Measurements from ENCODE around the gene KIF5C.

The KIF5C gene

DNA sequence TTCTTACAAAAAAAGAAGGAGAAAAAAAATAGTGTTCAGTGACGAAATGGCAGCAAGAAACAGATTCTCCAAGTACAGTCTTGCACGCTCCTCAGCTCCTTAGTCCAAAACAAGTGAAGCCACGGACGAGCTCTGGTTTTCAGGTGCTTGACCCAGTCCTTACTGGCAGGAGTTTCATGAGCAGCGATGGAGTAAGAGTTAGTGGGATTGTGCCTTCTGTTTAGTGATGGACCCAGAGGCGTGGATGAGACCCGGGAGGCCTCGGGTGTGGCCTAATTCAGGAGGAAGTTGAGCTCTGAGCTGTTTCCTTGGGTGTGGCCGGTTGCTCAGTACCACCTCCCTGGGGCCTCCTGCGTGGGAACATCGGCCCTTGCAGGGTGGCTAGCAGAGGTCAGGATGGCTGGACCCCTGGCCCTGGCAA is 52.0 kb downstream of the KIF5C start:
- DNase-seq = peak; percentile 73

DNA sequence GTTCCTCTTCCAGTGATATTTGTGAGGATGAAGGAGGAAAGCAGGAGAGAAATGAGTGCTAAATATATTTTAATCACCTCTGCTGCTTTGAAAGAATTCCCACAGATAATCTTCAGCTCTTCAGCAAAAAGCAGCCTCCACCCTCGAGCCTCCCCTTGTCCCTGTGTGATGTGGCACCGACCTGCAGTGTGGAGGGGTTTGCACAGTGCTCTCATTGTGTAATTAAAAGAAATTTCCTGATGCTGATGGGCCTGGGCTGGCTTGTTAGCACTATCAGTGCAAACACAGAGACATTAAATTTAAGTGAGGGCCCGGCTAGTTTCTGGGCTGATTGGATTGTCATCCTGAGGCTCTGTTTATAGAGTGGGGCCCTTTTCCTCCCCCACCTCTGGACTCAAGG is 53.4 kb downstream of the KIF5C start:
- peak; percentile 86 for DNase-seq

DNA sequence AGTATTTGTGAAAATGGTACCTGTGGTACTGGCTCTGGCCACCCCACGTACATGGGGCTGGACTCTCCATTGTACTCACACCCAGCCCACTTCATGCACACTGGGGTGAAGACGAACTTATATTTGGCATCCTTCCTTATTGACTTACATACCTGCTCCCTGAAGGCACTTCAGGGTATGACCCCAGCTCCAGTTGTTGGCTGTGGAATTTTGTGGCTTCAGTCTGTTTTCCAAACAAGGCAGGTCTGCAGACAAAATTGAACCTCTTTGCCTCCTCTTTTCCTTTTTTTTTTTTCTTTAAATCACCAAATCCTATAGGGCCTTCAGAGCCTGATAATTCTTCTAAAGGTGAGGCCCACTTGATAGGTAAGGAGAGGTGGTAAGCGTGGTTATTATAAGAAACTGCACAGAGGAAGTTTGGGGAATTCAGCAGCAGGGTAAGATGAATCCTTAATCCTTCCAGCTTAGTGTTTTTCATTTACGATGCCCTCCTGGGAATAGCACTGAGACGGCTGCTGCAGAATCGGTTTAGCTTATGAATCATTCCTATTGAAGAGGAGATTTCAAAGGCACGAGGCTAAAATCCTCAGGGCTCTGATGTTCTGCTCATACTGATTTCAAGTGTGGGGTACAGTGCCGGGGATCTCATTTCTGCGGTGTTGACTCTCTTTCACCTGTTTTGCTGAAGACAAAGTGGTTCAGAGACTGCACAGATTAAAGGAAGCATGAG is 55.2 kb downstream of the KIF5C start:
- no peak for DNase-seq

DNA sequence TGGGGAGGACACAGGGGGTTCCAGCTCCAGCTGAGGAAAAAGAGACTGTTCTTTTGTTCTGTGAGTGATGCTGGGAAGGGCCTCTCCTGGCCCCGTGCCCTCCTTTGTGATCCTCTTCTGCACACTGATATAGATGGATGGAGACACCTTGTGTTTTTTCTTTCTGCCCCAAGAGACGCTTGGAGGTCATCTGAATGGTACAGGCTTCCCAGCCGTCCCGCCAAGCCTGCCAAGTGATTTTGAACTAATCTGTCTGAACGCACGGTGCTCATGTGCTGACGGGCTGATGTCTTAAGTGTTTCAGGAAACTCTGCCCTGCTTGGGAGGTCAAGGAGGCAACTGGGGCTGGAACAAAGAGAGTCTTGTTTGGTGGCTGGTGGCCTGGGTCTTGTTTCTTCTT is 57.5 kb downstream of the KIF5C start:
- DNase-seq = no peak

DNA sequence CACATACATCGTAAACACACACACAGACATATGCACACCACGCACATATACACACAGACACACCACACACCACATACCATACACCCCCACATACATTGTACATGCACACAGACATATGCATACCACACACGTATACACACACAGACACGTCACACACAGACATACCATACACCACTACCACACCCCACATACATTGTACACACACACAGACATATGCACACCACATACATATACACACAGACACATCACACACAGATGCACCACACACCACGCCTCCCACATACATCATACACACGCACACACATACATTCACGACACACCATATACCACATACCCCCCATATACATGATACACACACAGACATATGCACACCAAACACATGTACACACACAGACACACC is 58.4 kb downstream of the KIF5C start:
- DNase-seq = no peak

DNA sequence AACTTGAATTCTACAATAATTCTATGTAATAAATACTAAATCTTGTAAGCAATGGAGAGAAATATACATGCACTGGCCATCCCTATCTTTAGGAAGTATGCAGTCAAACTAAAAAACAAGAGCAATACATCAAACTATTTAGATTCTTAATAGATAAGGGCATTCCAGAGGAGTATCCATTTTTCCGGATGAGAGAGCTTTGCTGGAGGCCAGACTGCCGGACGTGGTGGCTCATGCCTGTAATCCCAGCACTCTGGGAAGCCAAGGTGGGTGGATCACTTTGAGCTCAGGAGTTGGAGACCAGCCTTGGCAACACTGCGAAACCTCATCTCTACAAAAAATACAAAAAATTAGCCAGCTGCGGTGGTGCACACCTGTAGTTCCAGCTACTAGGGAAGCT is 60.8 kb downstream of the KIF5C start:
- DNase-seq = no peak

DNA sequence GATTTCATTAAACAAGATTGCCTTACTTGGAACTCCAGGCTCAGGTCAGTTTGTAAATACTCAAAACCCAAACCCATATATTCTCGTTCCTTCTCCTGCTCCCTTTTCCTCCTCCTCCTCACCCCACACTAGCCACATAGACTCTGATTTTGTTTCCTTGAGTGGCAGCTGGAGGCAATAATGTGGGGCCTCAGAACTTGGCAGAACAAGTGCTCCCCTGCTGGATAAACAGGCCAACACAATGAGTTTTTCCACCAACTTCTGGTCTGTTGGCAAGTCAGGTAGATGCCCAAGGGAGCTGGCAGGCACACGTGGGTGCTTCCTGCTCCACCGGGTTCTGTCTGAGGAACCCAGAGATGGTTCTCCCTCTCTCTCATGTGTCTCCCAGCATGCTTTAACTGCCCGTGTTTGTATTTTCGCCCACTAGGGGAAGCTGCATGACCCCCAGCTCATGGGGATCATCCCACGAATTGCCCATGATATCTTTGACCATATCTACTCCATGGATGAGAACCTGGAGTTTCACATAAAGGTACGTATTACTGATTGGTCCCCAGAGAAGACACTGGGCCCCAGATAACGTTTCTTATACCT is 61.9 kb downstream of the KIF5C start:
- peak; percentile 51 for DNase-seq

DNA sequence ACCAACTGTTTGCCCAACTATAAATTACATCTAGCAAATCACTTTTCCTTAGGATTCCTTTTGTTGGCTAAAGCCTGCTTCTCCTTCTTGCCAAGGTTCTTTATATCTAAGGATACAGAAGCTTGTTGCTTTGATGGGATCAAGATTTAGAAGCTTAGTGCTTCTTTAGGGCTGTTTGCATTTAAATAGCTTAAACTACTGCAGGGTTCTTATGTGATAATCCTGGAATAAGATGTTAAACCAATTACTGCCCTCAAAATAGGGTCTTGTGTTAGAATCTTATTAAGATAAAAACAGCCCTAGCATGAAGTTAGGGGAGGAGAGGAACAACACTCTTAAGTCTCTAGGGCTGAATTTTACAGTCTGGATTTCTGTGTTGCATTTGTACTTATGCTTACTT is 64.2 kb downstream of the KIF5C start:
- DNase-seq = no peak

DNA sequence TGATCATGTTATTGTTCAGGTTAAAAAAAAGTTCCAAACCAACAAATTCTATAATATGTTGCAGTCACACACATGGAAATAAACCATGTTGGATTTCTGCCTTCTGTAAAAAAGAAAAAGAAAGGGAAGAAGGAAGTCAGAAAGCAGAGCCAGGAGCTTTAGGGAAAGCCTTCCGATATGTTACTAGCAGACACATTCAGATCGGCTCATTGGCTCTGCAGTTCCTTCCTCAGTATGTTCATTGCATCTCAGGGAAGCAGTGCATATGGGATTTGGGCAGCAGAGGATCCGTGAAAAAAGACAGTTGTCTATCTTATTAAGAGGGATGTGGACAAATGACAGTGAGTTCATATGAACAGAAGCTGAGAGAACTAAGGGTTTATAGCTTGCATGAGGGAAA is 68.1 kb downstream of the KIF5C start:
- no peak for DNase-seq

DNA sequence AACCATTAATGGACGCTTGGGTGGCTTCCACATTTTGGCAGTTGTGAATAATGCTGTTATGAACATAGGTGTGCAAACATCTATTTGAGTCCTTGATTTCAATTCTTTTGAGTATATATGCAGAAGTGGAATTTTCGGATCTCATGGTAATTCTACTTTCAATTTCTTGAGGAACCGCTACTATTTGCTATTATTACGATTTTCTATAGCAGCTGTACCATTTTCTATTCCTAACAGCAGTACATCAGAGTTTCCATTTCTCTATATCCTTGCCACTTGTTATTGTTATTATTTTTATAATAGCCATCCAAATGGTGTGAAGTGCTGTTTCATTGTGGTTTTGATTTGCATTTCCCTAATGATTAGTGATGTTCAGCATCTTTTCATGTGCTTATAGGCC is 69.5 kb downstream of the KIF5C start:
- DNase-seq = no peak

DNA sequence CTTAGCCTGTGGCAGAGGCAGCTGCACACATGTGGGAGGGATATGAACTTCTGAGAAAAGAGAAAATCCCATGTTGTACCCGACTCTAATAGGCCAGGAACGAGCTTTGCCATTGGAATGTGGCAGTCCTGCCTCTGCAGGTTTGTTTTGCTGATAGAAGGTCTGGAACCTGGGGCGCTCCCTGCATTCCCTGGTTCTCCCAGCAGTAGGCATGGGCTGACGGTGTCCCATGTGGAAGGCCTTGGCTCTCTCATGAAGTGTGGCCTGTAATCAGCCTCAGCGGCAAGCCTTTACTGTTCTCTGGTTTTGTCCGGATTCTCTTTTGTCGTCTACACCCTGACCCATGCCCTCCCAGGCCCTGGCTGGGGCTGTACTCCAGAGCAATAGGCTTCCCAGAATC is 72.3 kb downstream of the KIF5C start:
- no peak for DNase-seq

DNA sequence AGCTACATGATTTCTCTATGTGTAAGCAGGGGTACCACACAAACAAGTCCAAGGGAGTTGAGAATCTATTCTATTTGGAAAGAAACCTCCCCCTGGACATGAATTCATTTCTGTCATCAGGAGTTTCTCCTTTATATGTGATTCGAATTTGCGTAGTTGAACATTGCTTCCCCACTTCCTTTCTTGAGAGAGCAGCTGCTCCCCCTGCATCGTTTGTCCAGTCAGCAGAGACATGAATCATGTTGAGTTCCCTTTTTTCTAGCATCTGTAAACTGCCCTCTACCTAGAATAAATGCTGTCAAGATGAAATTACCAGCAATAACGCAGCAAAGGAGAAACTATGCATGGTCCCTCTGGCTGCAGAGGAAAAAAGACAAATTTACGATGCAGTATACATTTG is 73.8 kb downstream of the KIF5C start:
- DNase-seq = no peak

DNA sequence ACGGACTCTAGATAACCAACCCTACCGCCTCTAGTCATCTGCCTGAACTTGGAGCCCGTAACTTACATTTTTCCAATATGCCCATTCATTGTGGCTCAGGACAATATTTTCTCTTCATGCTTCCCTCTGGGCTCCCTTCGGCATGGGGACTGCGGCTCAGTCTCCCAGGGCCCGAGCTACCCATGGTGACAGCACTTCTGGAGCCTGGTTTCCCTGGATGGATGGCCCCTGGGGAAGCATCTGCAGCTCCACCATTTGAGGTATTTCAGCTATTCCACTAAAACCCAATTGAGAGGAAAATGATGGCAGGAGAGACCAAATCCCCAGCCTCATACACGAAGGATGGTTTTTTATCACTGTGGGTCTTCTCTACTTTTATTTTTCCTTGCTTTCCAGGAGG is 74.3 kb downstream of the KIF5C start:
- DNase-seq = no peak

DNA sequence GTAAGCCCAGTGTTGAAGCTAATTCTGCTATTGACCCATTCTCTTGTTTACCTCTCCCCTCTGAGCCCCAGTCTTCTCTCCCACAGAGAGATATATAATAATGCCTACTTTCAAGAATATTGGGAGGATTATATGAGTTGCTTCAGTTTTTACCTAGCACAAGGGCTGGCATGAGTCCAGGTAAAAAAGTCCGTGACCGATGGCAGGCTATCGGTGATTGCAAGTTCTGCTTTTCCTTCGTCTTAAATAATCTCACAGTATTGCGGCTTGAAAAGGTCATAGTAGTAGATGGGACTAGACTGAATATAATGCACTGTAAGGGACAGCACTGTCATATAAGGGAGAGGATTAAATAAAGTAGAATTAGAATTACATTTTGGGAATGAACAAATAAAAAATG is 77.6 kb downstream of the KIF5C start:
- no peak for DNase-seq

DNA sequence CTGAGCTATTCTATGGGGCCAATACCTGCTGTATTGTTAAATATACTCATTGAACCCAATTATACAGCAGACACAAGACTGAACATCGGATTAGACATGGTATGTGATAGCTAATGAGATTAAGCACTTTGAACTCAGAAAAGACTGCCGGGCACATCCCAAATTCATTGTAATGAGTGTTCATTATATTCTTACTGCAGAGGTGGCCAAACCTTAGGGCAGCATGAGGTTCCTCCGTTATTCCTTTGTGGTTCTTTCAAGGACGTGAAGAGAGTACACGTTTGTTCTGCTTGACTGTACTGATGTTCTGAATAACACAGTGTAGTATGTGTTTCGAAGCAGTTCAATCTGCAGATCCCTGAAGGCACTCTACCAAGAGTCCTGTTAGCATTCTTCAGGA is 78.4 kb downstream of the KIF5C start:
- no peak for DNase-seq

DNA sequence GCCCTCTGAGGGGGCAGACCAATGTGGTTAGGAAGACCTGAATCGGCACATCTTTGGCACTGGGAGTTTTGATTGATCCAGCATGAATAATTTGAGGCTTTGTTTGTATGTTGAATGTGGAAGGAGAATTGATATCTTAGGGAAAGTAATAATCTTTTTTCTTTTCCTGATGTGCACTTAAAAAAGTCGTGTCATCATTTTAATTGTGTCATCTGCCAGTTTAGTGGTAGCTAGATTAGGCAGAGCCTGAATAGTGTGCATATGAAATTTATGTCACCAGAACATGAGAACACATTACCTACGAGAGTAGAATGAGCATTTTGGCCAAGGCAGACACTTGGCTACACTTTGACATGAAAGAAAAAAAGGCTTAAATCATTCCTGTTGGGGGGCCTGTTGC is 79.5 kb downstream of the KIF5C start:
- DNase-seq = no peak

DNA sequence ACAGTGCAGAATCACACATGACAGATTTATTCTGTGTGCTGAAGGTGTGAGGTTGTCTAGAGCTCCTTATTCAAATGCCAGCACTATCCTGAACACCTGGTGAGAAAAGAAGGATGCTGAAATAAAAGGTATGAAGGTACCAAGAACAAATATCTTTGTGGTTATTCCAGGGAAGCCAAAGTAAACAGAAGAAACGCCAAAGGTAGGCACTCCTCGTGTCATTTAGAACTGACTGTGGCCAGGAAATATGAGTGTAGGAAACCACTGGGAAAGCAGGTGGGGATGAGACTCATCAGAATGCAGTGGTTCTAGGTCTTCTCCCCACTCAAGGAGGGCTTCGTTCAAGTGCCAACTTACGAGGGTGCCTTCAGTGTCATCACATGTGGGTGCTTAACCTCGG is 80.8 kb downstream of the KIF5C start:
- no peak for DNase-seq

DNA sequence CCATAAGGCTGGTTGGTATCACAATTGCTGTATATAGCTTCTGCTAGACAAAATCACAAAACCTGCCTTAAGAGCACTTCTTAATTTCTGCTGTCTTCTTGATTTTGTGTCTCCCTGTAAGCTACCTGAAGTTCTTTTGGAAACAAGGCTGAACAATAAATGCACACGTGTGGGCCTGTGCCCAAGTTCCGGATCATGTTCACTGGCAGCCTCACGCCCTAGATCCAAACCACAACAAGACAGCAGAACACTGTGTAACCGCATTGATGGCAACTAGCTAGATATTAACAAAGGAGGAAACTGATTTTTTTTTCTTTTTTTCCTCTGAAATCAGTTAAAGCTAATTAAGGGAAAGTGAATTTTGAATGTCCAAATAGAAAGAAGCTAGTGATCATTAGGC is 82.0 kb downstream of the KIF5C start:
- no peak for DNase-seq

DNA sequence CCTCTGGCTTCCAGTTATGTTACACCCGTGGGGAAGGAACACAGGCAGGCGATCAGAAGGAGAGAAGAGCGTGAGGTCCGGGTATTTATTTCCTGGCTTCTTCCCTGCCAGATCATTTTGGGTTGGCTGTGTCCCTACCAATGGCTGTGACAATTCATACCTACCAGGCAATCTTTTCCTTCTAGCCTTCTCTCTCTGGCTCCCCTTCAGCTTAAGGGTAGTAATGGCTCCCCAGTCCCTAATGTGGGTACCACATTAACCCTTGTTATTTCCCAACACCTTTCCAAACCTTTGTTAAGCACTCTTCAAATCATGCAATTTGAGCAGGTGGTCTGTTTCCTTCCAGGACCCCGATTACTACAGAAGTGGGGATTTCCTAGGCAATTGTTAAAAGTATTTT is 84.7 kb downstream of the KIF5C start:
- DNase-seq = no peak

DNA sequence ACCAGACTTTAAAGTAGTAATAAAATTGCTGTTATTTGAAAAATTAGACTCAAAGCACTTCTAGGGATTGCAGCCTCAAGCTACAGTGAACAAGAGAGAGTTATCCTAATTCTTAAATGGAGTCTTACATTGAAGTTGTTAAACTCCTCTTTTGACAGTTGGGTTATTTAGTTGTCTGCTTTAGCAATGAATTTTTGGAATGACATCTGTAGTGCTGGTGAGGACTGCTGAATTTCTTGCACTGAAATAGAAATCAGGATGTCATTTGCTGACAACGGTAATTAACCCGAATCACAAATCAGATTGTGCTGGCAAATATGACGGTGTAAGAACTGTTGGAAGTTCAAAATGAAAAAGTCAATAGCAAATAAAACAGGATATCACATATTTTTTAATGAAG is 85.5 kb downstream of the KIF5C start:
- DNase-seq = no peak

DNA sequence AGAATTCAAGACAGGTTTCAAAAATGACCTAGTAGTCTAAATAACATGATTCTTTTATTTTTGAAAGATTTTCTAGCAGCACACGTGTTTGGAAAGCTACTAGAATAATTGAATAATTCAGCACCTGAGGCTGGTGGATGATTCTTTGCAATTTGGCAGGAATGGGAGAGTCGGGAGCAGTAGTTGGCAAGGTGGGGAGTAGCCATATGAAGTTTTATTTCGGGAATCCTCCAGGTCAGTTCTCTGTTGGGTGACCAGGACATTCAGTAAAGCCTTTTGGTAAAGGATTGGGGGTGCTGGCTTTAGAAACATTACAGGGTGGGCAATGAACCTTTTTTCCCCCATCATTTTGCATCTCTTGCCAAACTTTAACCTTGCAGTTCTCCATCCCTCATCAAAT is 88.4 kb downstream of the KIF5C start:
- no peak for DNase-seq

DNA sequence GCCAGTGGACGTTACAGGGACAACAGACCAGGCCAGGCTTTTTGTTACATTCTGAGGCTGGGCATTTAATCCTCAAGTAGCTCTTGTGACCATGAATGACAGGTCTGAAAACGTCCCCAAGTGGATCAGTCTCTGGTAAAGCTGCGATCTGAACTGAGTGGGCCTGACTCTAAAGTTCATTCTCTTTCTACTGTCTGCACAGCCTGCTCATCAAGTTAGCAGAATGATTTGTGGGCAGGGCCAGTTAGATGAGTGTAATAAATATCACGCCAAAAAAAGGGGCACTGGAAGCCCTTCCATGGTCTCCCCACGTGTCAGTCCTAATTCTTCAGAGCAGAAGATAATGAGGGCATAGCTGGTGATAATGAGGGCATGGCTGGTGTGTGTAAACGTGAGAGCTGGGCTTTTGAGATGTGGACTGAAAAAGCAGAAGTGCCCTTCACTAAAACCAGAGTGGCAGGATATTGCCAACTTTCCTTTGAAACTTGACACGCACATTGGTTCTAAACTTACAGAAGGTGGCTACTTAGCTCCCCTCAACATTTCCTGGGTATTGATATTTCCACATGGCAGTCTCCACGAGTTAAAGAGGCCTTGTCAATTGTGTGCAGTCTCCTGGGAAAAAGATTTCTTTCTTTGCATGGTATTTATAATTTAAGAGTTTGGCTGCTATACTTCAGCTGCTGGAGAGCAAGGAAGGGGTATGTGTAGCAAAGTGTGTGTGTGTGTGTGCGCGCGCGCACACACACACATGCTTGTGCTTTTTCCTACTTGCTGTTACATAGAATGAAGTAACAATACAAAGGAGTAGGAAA is 90.8 kb downstream of the KIF5C start:
- DNase-seq = no peak

DNA sequence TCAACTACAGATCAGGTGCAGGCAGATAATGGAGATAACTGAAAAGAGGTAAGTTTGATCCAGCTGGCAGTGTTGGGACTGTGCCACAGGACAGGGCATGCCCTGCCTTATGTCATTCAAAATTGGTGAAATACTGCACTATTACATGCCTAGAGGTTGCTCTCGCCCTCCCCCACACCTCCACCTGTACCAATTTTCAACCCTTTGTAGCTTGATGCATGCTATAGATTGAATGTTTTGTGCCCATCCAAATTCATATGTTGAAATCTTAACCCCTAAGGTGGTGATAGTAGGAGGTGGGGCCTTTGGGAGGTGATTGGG is 91.4 kb downstream of the KIF5C start:
- no peak for DNase-seq

DNA sequence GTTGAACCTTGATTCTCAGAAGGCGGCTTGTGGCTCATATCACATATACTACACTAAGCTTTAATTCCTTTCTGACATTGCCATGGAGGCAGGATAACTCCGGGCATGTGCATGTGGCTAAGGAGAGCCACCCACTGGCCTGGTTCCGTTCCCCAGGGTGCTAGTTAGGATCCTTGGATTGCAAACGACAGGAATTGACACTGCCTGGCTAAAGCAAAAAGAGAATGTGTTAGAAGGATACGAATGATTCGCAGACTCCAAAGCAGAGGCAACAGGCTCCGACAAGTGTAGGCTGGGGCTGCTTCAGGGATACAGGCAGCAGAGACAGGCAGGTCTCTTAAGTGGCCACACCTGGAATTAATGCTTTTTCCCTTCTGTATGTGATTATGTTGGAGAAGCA is 92.0 kb downstream of the KIF5C start:
- no peak for DNase-seq

DNA sequence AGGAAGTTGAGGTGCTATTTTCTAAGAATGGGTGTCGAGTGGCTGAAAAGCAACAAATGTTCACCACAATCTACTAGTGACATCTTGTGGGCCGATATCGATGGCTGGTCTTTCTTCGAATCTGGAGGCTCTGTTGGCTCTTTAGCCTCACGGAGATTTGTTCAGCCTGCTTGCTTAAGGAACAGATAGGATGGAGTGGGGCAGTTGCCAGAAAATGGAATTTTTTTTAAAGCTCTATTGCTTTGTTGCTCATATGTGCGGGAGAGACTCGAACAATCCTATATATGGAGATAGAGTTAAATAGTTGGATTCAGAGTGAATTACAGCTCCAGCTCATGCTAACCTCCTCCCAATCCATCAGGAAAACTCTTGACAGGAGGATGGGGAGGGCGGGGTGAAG is 92.6 kb downstream of the KIF5C start:
- DNase-seq = no peak
